HCT116 (cell line): ENCODE data around the gene WDR70. TPM values are rescaled to one million over a fixed set of nuclear protein-coding genes. Genes with fewer than 3 reads are reported as not detected.
"Not testable (repeated sequence)": the region's sequence is repeated elsewhere in the genome, so short reads cannot be mapped to it uniquely, and the experiment has no call there.

ENCODE experiments used
- ATAC-seq: fragments of 200-7000 bp; cut with Tn5 transposase; 2 replicates; pipeline ENCODE4 v1.9.1; 2020; ENCODE audit warnings: mild to moderate bottlenecking, moderate library complexity
- BruUV-seq: library from RNA; stranded (reverse); fragments of 400-500 nt; replicated peaks from 2 replicates; lab custom pipeline; 2021; lab: Mats Ljungman, UMichigan
- CTCF ChIA-PET: fragments of 300-600 bp; sonication (Branson Sonifier 250); formaldehyde crosslinking; loops from one replicate; lab custom pipeline; 2021; ENCODE audit warnings: antibody characterized with exemption; lab: Charles Lee
- POLR2A ChIA-PET: fragments of 300-600, 350-600 bp; sonication (Branson Sonifier 250); formaldehyde crosslinking; loops from one replicate; lab custom pipeline; 2021; ENCODE audit warnings: antibody characterized with exemption; lab: Charles Lee
- RAD21 ChIA-PET, 2 experiments: fragments of 300-600 bp; sonication (Branson Sonifier 250); formaldehyde crosslinking; loops; one replicate each; lab custom pipeline; 2023; ENCODE audit warnings: low total read pairs in 2 of 2; ENCODE audit not compliant: uncharacterized antibody in 2 of 2, unreplicated experiment in 2 of 2, low non-redundant PET in 1 of 2; lab: Charles Lee
- DNase-seq: peaks from one replicate; pipeline ENCODE4 v3.0.0-alpha.2; 2010; ENCODE audit warnings: low read depth, low spot score
- H2AFZ ChIP-seq: fragments of 200-600 bp; shearing (Covaris generic), sonication (generic); 2 replicates; pipeline ENCODE4 v1.6.1; 2017; ENCODE audit warnings: low read depth, mixed run types, mixed read lengths, antibody characterized with exemption, low read length; ENCODE audit not compliant: poor library complexity, severe bottlenecking
- H3K27ac ChIP-seq: 2 replicates; pipeline ENCODE4 v1.5.1; 2012; ENCODE audit warnings: low read depth, low read length
- H3K27me3 ChIP-seq: fragments of 200-600 bp; sonication (generic); 2 replicates; pipeline ENCODE4 v1.6.1; 2016; ENCODE audit warnings: mixed run types, low read length, mixed read lengths; ENCODE audit not compliant: insufficient read depth
- H3K36me3 ChIP-seq, 2 experiments: fragments of 200-500 bp in 1 of 2; fragments of 200-600 bp in 1 of 2; sonication (Bioruptor generic) in 1 of 2; sonication (generic) in 1 of 2; 2 replicates each; pipeline versions ENCODE4 v1.5.1 to v1.6.1; 2014 to 2016; ENCODE audit warnings: low read length in 2 of 2, inconsistent platforms in 1 of 2, mixed read lengths in 1 of 2, mixed run types in 1 of 2; ENCODE audit not compliant: insufficient read depth in 2 of 2, control insufficient read depth in 1 of 2
- H3K4me1 ChIP-seq, 2 experiments: fragments of 200-600 bp in 1 of 2; sonication (generic) in 1 of 2; 2 replicates each; pipeline versions ENCODE4 v1.5.1 to v1.6.1; 2012 to 2017; ENCODE audit warnings: low read length in 2 of 2, inconsistent platforms in 1 of 2, mild to moderate bottlenecking in 1 of 2, mixed read lengths in 1 of 2, mixed run types in 1 of 2, moderate library complexity in 1 of 2; ENCODE audit not compliant: insufficient read depth in 2 of 2, control insufficient read depth in 1 of 2
- H3K4me2 ChIP-seq: fragments of 200-600 bp; sonication (generic); 2 replicates; pipeline ENCODE4 v1.6.1; 2017; ENCODE audit warnings: mixed run types, low read length, mixed read lengths
- H3K4me3 ChIP-seq, 2 experiments: fragments of 200-600 bp in 1 of 2; sonication (generic) in 1 of 2; replicated peaks in 1 of 2; 2 replicates each; pipeline ENCODE4 v1.5.1; 2011 to 2016; ENCODE audit warnings: low read length in 2 of 2, control low read depth in 1 of 2, low read depth in 1 of 2, mild to moderate bottlenecking in 1 of 2, mixed read lengths in 1 of 2, mixed run types in 1 of 2
- H3K79me2 ChIP-seq: fragments of 200-600 bp; sonication (generic); 2 replicates; pipeline ENCODE4 v1.6.1; 2017; ENCODE audit warnings: mild to moderate bottlenecking, mixed run types, low read length, moderate library complexity, mixed read lengths; ENCODE audit not compliant: insufficient read depth
- H3K9ac ChIP-seq: fragments of 200-600 bp; sonication (generic); 2 replicates; pipeline ENCODE4 v1.6.1; 2016; ENCODE audit warnings: low read length, mixed read lengths
- H3K9me2 ChIP-seq: fragments of 200-600 bp; sonication (generic), shearing (Covaris generic); 2 replicates; pipeline ENCODE4 v1.6.1; 2017; ENCODE audit warnings: mixed run types, mild to moderate bottlenecking, moderate library complexity; ENCODE audit not compliant: insufficient read depth
- H3K9me3 ChIP-seq, 2 experiments: fragments of 200-500 bp in 1 of 2; fragments of 200-600 bp in 1 of 2; sonication (Bioruptor generic) in 1 of 2; sonication (generic) in 1 of 2; 2 replicates each; pipeline ENCODE4 v1.6.1; 2014 to 2017; ENCODE audit warnings: low read length in 2 of 2, mixed read lengths in 2 of 2, inconsistent platforms in 1 of 2, low read depth in 1 of 2, mild to moderate bottlenecking in 1 of 2, mixed run types in 1 of 2, moderate library complexity in 1 of 2; ENCODE audit not compliant: control insufficient read depth in 1 of 2, insufficient read depth in 1 of 2
- H4K20me1 ChIP-seq: fragments of 200-600 bp; sonication (generic), shearing (Covaris generic); 2 replicates; pipeline ENCODE4 v1.6.1; 2017; ENCODE audit warnings: mixed run types, mild to moderate bottlenecking, moderate library complexity; ENCODE audit not compliant: insufficient read depth
- ATF3 ChIP-seq: IDR thresholded peaks from 2 replicates; pipeline ENCODE4 v1.6.1; 2012
- CBX3 ChIP-seq: IDR thresholded peaks from 2 replicates; pipeline ENCODE4 v1.6.1; 2012; ENCODE audit warnings: low read depth
- CEBPB ChIP-seq: IDR thresholded peaks from 2 replicates; pipeline ENCODE4 v1.6.1; 2012; ENCODE audit warnings: low read depth
- EGR1 ChIP-seq: IDR thresholded peaks from 2 replicates; pipeline ENCODE4 v1.6.1; 2012; ENCODE audit warnings: low read depth
- EZH2 ChIP-seq: fragments of 200-600 bp; sonication (generic); IDR thresholded peaks from 2 replicates; pipeline ENCODE4 v1.6.1; 2017; ENCODE audit warnings: antibody characterized with exemption, mixed run types
- EZH2phosphoT487 ChIP-seq: fragments of 200-600 bp; IDR thresholded peaks from 2 replicates; pipeline ENCODE4 v1.6.1; 2018; ENCODE audit warnings: antibody characterized with exemption, borderline replicate concordance
- JUND ChIP-seq: IDR thresholded peaks from 2 replicates; pipeline ENCODE4 v1.6.1; 2012
- MAX ChIP-seq: IDR thresholded peaks from 2 replicates; pipeline ENCODE4 v1.6.1; 2012
- POLR2A ChIP-seq: IDR thresholded peaks from 2 replicates; pipeline ENCODE4 v1.7.0; 2011; ENCODE audit warnings: borderline replicate concordance; ENCODE audit not compliant: insufficient read depth, insufficient read length; ENCODE audit errors: extremely low read depth
- RAD21 ChIP-seq: IDR thresholded peaks from 2 replicates; pipeline ENCODE4 v1.6.1; 2012; ENCODE audit warnings: low read depth, mild to moderate bottlenecking
- SIN3A ChIP-seq: IDR thresholded peaks from 2 replicates; pipeline ENCODE4 v1.6.1; 2012; ENCODE audit warnings: low read depth
- SP1 ChIP-seq: IDR thresholded peaks from 2 replicates; pipeline ENCODE4 v1.6.1; 2012; ENCODE audit warnings: low read depth
- SRF ChIP-seq: IDR thresholded peaks from 2 replicates; pipeline ENCODE4 v1.6.1; 2012; ENCODE audit warnings: low read depth
- TCF7L2 ChIP-seq: IDR thresholded peaks from 2 replicates; pipeline ENCODE4 v1.7.0; 2011; ENCODE audit warnings: borderline replicate concordance, inconsistent platforms; ENCODE audit not compliant: insufficient read depth, insufficient read length; ENCODE audit errors: extremely low read depth
- ZFX ChIP-seq: fragments of 450-650 bp; IDR thresholded peaks from 2 replicates; pipeline ENCODE4 v1.6.1; 2017
- ZNF274 ChIP-seq: fragments of 200-500 bp; sonication (Bioruptor generic); IDR thresholded peaks from 2 replicates; pipeline ENCODE4 v1.6.1; 2014; ENCODE audit warnings: mild to moderate bottlenecking, low read depth, low read length, inconsistent platforms
- intact Hi-C: fragments of 100-400 bp; cut with micrococcal nuclease; formaldehyde crosslinking; loops from 2 replicates; pipeline ENCODE4 v1.10.0; 2022
- total RNA-seq: library from RNA; stranded (reverse); gene quantifications from one replicate; pipeline ENCODE4 v1.2.1, GENCODE V29; 2021; ENCODE audit not compliant: unreplicated experiment
- TF ChIP-seq, protein P1 (sequence below): IDR thresholded peaks from 2 replicates; pipeline ENCODE4 v1.6.1; 2011; ENCODE audit warnings: mild to moderate bottlenecking, low read length, moderate library complexity; ENCODE audit not compliant: insufficient replicate concordance; ENCODE audit errors: extremely low read depth

Gene WDR70
- total RNA-seq, 1 experiment from 2014 or later = 31.1 TPM

- Histone ChIP-seq H3K9me3 (no peaks in the 10 kb centered on the region), H3K4me2 (no peak overlapping the region), H3K36me3 (no peaks in the 10 kb centered on the region), H3K27me3 (no peaks in the 10 kb centered on the region), H2AFZ (no peak overlapping the region), H3K9ac (no peak overlapping the region), H3K79me2 (no peaks in the 10 kb centered on the region), H3K4me3 (no peak overlapping the region), H3K27ac (no peak overlapping the region), H3K9me2 (no peaks in the 10 kb centered on the region), H3K4me1 (no peaks in the 10 kb centered on the region), H4K20me1 (no peaks in the 10 kb centered on the region)
- ChIA-PET POLR2A (no interaction called here), CTCF (no interaction called here), RAD21 (no interaction called here)
- TF ChIP-seq SIN3A (no peak), RAD21 (no peak), CBX3 (no peak), EGR1 (no peak), SRF (no peak), MAX (no peak), CEBPB (no peak), ZFX (no peak), SP1 (no peak), ATF3 (no peak), JUND (no peak), POLR2A (no peak), EZH2phosphoT487 (no peak), ZNF274 (no peak), EZH2 (no peak), TCF7L2 (no peak)
- TF ChIP-seq, protein P1, sequence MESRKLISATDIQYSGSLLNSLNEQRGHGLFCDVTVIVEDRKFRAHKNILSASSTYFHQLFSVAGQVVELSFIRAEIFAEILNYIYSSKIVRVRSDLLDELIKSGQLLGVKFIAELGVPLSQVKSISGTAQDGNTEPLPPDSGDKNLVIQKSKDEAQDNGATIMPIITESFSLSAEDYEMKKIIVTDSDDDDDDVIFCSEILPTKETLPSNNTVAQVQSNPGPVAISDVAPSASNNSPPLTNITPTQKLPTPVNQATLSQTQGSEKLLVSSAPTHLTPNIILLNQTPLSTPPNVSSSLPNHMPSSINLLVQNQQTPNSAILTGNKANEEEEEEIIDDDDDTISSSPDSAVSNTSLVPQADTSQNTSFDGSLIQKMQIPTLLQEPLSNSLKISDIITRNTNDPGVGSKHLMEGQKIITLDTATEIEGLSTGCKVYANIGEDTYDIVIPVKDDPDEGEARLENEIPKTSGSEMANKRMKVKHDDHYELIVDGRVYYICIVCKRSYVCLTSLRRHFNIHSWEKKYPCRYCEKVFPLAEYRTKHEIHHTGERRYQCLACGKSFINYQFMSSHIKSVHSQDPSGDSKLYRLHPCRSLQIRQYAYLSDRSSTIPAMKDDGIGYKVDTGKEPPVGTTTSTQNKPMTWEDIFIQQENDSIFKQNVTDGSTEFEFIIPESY = no peak
- BruUV-seq = no TSS peak
- DNase-seq = no peak
- intact Hi-C loops = no loop called here
- no peak for ATAC-seq
These were observed 99.2 kb downstream of the WDR70 start for GRCh38 chr5:37478121-37478894.

DNA sequence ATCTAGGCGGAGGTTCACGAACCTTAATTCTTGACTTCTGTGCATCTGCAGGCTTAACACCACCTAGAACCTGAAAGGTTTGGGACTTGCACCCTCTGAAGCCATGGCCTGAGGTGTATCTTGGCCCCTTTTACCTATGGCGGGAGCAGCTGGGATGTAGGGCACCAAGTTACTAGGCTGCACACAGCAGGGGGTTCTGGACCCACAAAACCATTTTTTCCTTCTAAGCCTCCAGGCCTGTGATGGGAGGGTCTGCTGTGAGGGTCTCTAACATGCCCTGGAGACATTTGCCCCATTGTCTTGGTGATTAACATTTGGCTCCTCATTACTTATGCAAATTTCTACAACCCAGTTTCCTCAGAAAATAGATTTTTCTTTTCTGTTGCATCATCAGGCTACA is 102.3 kb downstream of the WDR70 start:
- H3K9me3 ChIP-seq, H3K36me3 ChIP-seq, intact Hi-C loops, H3K9me2 ChIP-seq, H3K27ac ChIP-seq, H3K27me3 ChIP-seq, RAD21 ChIA-PET, CTCF ChIA-PET, H3K79me2 ChIP-seq, POLR2A ChIA-PET, ATAC-seq, H3K4me2 ChIP-seq, DNase-seq, H2AFZ ChIP-seq, BruUV-seq, H3K4me1 ChIP-seq, H3K4me3 ChIP-seq, H3K9ac ChIP-seq, H4K20me1 ChIP-seq: not testable (repeated sequence)
